HepG2 (cell line): Measurements from ENCODE around the gene PLK3. TPM values are rescaled to one million over a fixed set of nuclear protein-coding genes. Genes with fewer than 3 reads are reported as not detected.

ENCODE experiments used
- ATAC-seq: fragments of 200-7000 bp; cut with Tn5 transposase; 3 replicates; pipeline ENCODE4 v1.9.1; 2020; ENCODE audit warnings: mild to moderate bottlenecking, moderate library complexity
- BruUV-seq: library from RNA; stranded (reverse); fragments of 400-500 nt; replicated peaks from 2 replicates; lab custom pipeline; 2021; lab: Mats Ljungman, UMichigan
- CTCF ChIA-PET: fragments of 300-600 bp; formaldehyde crosslinking; extraction: SDS; loops from one replicate; lab custom pipeline; 2021; ENCODE audit warnings: low total read pairs, inconsistent platforms, low intra/inter-chr PET ratio; lab: Yijun Ruan, JAX
- POLR2A ChIA-PET: fragments of 350-600 bp; sonication (Branson Sonifier 250); formaldehyde crosslinking; loops from one replicate; lab custom pipeline; 2020; ENCODE audit warnings: antibody characterized with exemption, inconsistent platforms; lab: Yijun Ruan, JAX
- DNase-seq: peaks from one replicate; pipeline ENCODE4 v3.0.0-alpha.2; 2015; ENCODE audit warnings: low spot score
- FAIRE-seq: peaks from 3 replicates; lab custom pipeline; 2011; peaks lifted over from hg19 to GRCh38; lab: Jason Lieb, UNC
- H2AFZ ChIP-seq: one replicate; pipeline ENCODE4 v1.6.1; 2011; ENCODE audit warnings: low read length, inconsistent platforms
- H3K27ac ChIP-seq: fragments of 300-600 bp; 3 replicates; pipeline ENCODE4 v1.8.0; 2011; ENCODE audit warnings: mixed run types, mild to moderate bottlenecking, mixed read lengths, low read length, inconsistent platforms; ENCODE audit not compliant: insufficient read depth; ENCODE audit errors: extremely low read length
- H3K27me3 ChIP-seq, 2 experiments: fragments of 200-600 bp in 1 of 2; 2 replicates in 1 of 2; 3 replicates in 1 of 2; pipeline versions ENCODE4 v1.6.0 to v1.8.0; 2011; ENCODE audit warnings: low read length in 2 of 2, mild to moderate bottlenecking in 2 of 2, moderate library complexity in 2 of 2, inconsistent platforms in 1 of 2; ENCODE audit not compliant: insufficient read depth in 2 of 2, control insufficient read depth in 1 of 2
- H3K36me3 ChIP-seq, 2 experiments: fragments of 200-600 bp in 1 of 2; replicated peaks in 1 of 2; 2 replicates in 1 of 2; 3 replicates in 1 of 2; pipeline versions ENCODE4 v1.5.1 to v1.8.0; 2011; ENCODE audit warnings: low read length in 2 of 2, inconsistent platforms in 1 of 2; ENCODE audit not compliant: insufficient read depth in 2 of 2, control insufficient read depth in 1 of 2
- H3K4me1 ChIP-seq: 2 replicates; pipeline ENCODE4 v1.5.1; 2012; ENCODE audit warnings: low read length, inconsistent platforms; ENCODE audit not compliant: insufficient read depth
- H3K4me2 ChIP-seq: 2 replicates; pipeline ENCODE4 v1.6.0; 2011; ENCODE audit warnings: low read depth, low read length, inconsistent platforms
- H3K4me3 ChIP-seq, 3 experiments: fragments of 200-600 bp in 1 of 3; sonication (generic), shearing (Covaris generic) in 1 of 3; replicated peaks in 1 of 3; 2 replicates each; pipeline ENCODE4 v1.5.1; 2011 to 2016; ENCODE audit warnings: low read length in 3 of 3, inconsistent platforms in 2 of 3, low read depth in 2 of 3, mild to moderate bottlenecking in 2 of 3, control low read depth in 1 of 3, mixed read lengths in 1 of 3; ENCODE audit not compliant: insufficient read depth in 1 of 3
- H3K79me2 ChIP-seq: one replicate; pipeline ENCODE4 v1.6.1; 2011; ENCODE audit warnings: low read length, inconsistent platforms; ENCODE audit not compliant: insufficient read depth
- H3K9ac ChIP-seq: 2 replicates; pipeline ENCODE4 v1.6.0; 2011; ENCODE audit warnings: mild to moderate bottlenecking, low read depth, low read length, inconsistent platforms; ENCODE audit not compliant: insufficient read depth
- H3K9me3 ChIP-seq: 2 replicates; pipeline ENCODE4 v1.5.1; 2012; ENCODE audit warnings: mild to moderate bottlenecking, low read length
- H4K20me1 ChIP-seq: 2 replicates; pipeline ENCODE4 v1.6.0; 2011; ENCODE audit warnings: inconsistent platforms, mild to moderate bottlenecking, low read length, moderate library complexity; ENCODE audit not compliant: insufficient read depth
- ARNT ChIP-seq: fragments of 450-650 bp; IDR thresholded peaks from 2 replicates; pipeline ENCODE4 v1.6.1; 2017
- ASH2L ChIP-seq: fragments of 300-600, 200-600 bp; sonication (generic); IDR thresholded peaks from 2 replicates; pipeline ENCODE4 v1.7.0; 2017; ENCODE audit warnings: low read depth, mild to moderate bottlenecking, moderate library complexity, mixed read lengths, low read length; ENCODE audit not compliant: insufficient read length
- CENPT ChIP-seq: sonication (generic); formaldehyde crosslinking; IDR thresholded peaks from 2 replicates; pipeline ENCODE4 v1.8.0; 2022; ENCODE audit warnings: low read depth, mild to moderate bottlenecking, moderate library complexity, missing genetic modification reagents
- GATAD2A ChIP-seq: IDR thresholded peaks from 2 replicates; pipeline ENCODE4 v1.6.1; 2016
- HNRNPK ChIP-seq: fragments of 200-400 bp; formaldehyde crosslinking; IDR thresholded peaks from 2 replicates; pipeline ENCODE4 v1.6.1; 2018; ENCODE audit warnings: low read length, low read depth, moderate library complexity, mild to moderate bottlenecking; ENCODE audit not compliant: poor library complexity, severe bottlenecking
- KLF13 ChIP-seq: sonication (generic); formaldehyde crosslinking; IDR thresholded peaks from 2 replicates; pipeline ENCODE4 v1.4.0; 2020; ENCODE audit warnings: mild to moderate bottlenecking, missing genetic modification reagents
- MIER2 ChIP-seq: IDR thresholded peaks from 2 replicates; pipeline ENCODE4 v1.6.1; 2016; ENCODE audit warnings: missing biosample characterization, missing genetic modification reagents
- MIXL1 ChIP-seq: IDR thresholded peaks from 2 replicates; pipeline ENCODE4 v1.6.1; 2016
- MYPOP ChIP-seq: sonication (generic); formaldehyde crosslinking; IDR thresholded peaks from 2 replicates; pipeline ENCODE4 v1.8.1; 2023; ENCODE audit warnings: mild to moderate bottlenecking, moderate library complexity, missing genetic modification reagents
- NFE2 ChIP-seq: sonication (generic); formaldehyde crosslinking; IDR thresholded peaks from 2 replicates; pipeline ENCODE4 v1.4.0; 2020; ENCODE audit warnings: missing genetic modification reagents
- PCBP2 ChIP-seq: fragments of 200-400 bp; formaldehyde crosslinking; optimal IDR thresholded peaks from 2 replicates; pipeline ENCODE3; 2018; ENCODE audit warnings: low read length, low read depth; ENCODE audit not compliant: poor library complexity, severe bottlenecking
- POLR2A ChIP-seq, 2 experiments: IDR thresholded peaks; 2 replicates each; pipeline ENCODE4 v1.6.1; 2011; ENCODE audit warnings: low read depth in 2 of 2, low read length in 2 of 2, mild to moderate bottlenecking in 1 of 2, moderate library complexity in 1 of 2; ENCODE audit not compliant: insufficient read depth in 1 of 2
- ZBTB7B ChIP-seq: sonication (generic); formaldehyde crosslinking; IDR thresholded peaks from 2 replicates; pipeline ENCODE4 v1.4.0; 2020; ENCODE audit warnings: missing genetic modification reagents
- ZKSCAN5 ChIP-seq: sonication (generic); formaldehyde crosslinking; IDR thresholded peaks from 2 replicates; pipeline ENCODE4 v1.5.1; 2020; ENCODE audit warnings: mild to moderate bottlenecking, missing genetic modification reagents
- ZNF12 ChIP-seq: sonication (generic); formaldehyde crosslinking; IDR thresholded peaks from 2 replicates; pipeline ENCODE4 v1.5.0; 2020; ENCODE audit warnings: missing genetic modification reagents
- ZNF329 ChIP-seq: sonication (generic); formaldehyde crosslinking; IDR thresholded peaks from 2 replicates; pipeline ENCODE4 v1.9.0; 2021; ENCODE audit warnings: low read depth, mild to moderate bottlenecking, missing genetic modification reagents
- ZNF607 ChIP-seq: sonication (generic); formaldehyde crosslinking; IDR thresholded peaks from 2 replicates; pipeline ENCODE4 v1.5.1; 2020; ENCODE audit warnings: missing genetic modification reagents, mild to moderate bottlenecking, borderline replicate concordance
- ZNF775 ChIP-seq: sonication (generic); formaldehyde crosslinking; IDR thresholded peaks from 2 replicates; pipeline ENCODE4 v1.4.0; 2020; ENCODE audit warnings: missing genetic modification reagents, mild to moderate bottlenecking, moderate library complexity, borderline replicate concordance
- ZNF878 ChIP-seq: sonication (generic); formaldehyde crosslinking; IDR thresholded peaks from 2 replicates; pipeline ENCODE4 v1.8.1; 2023; ENCODE audit warnings: mild to moderate bottlenecking, missing genetic modification reagents, moderate library complexity
- WGBS: methylation state at CpG from one replicate; pipeline ENCODE4 v1.1.6; 2017; ENCODE audit warnings: low lambda C conversion rate; 5-methylcytosine and 5-hydroxymethylcytosine counted together
- in situ Hi-C: cut with HindIII; loops from 2 replicates; pipeline ENCODE4 v1.10.0; 2017; ENCODE audit warnings: low pct_unique_long_range_greater_than_20kb; ENCODE audit not compliant: extremely low pct_ligation_motif_present
- intact Hi-C: fragments of 100-400 bp; cut with micrococcal nuclease; formaldehyde crosslinking; loops from one replicate; pipeline ENCODE4 v1.10.0; 2022; ENCODE audit not compliant: unreplicated experiment
- polyA plus RNA-seq, 8 experiments: library from polyadenylated mRNA; depleted of rRNA in 3 of 8; stranded (reverse) in 7 of 8; unstranded in 1 of 8; fragments of >200 nt; fragmentation: Illumina TruSeq in 4 of 8; extraction: Trizol in 4 of 8; gene quantifications; 2 replicates each; pipeline versions ENCODE4 v1.2.1 to v1.2.3, GENCODE V29; 2011 to 2016; ENCODE audit warnings: low read depth in 4 of 8, missing spikeins in 1 of 8, mixed read lengths in 1 of 8; ENCODE audit not compliant: insufficient read depth in 1 of 8
- total RNA-seq, 5 experiments: library from RNA; depleted of rRNA; stranded (reverse); fragments of >200 nt; fragmentation: Illumina TruSeq; extraction: Trizol; gene quantifications; 2 replicates each; pipeline ENCODE4 v1.2.3, GENCODE V29; 2016; ENCODE audit warnings: low read depth in 1 of 5
- TF ChIP-seq, protein P1 (sequence below): sonication (generic); formaldehyde crosslinking; IDR thresholded peaks from 2 replicates; pipeline ENCODE4 v1.4.0; 2020; ENCODE audit warnings: missing genetic modification reagents, borderline replicate concordance

PLK3 gene
- total and polyA plus RNA-seq, 2 of the 13 experiments (the other 11 are each of a cell fraction or from before 2014, with no cell fraction given): 9.8 to 16.9 TPM

GRCh38 chr1:44808063-44808937 lies 8.1 kb downstream of the PLK3 start, which contains the start of gene BTBD19:
Gene BTBD19, plus strand, starts transcription at chr1:44808523. Its CDS starts 298 bp downstream, at chr1:44808821.
- no peak within 1 kb of the TSS for H2AFZ ChIP-seq
- peaks cover 11% of the 10 kb centered on the region for H3K79me2 ChIP-seq
- DNase-seq (peak; percentile 84), FAIRE-seq (no peak), ATAC-seq (peak; percentile 59)
- H3K4me1 ChIP-seq: peaks cover 72% of the 10 kb centered on the region
- intact Hi-C loops: loop anchor here (2.0 kb wide), 2 partner anchors 15 to 19 kb away; no protein-coding TSS in a partner anchor
- H4K20me1 ChIP-seq: no peaks in the 10 kb centered on the region
- H3K4me2 ChIP-seq: peak within 1 kb of the TSS; percentile 98
- POLR2A ChIA-PET: interaction anchor here (0.8 to 12.9 kb wide), 26 partner anchors 9 to 692 kb away, joined by 3 to 570 read pairs (median 9); partner anchors contain the start of genes BEST4, EIF2B3, HECTD3 and MMACHC
- peaks cover 0 to 25% of the 10 kb centered on the region in 2 experiments; a peak in 2 of 5 replicates for H3K36me3 ChIP-seq
- peak within 1 kb of the TSS; percentile 100 for H3K27ac ChIP-seq
- in situ Hi-C loops: no loop called here
- CTCF ChIA-PET: no interaction called here
- no peaks in the 10 kb centered on the region for H3K27me3 ChIP-seq
- H3K9ac ChIP-seq: peak within 1 kb of the TSS; percentile 99
- 0% methylated on average over 10 of the region's 23 CpGs for WGBS
- H3K9me3 ChIP-seq: no peaks in the 10 kb centered on the region
- no TSS peak for BruUV-seq
- peak within 1 kb of the TSS; percentile 70 to 87 (median 78) for H3K4me3 ChIP-seq
- TF ChIP-seq ZKSCAN5 (no peak), MIER2 (no peak), KLF13 (CRISPR knock-in tag) (no peak), ZNF775 (CRISPR knock-in tag) (peak; percentile 87; the same call in 1 of the 2 replicates), PCBP2 (no peak), MYPOP (CRISPR knock-in tag) (no peak; the same call in 1 of the 2 replicates), ZNF607 (CRISPR knock-in tag) (peak; percentile 70; the same call in 1 of the 2 replicates), ZNF329 (CRISPR knock-in tag) (no peak), ARNT (no peak), ZBTB7B (CRISPR knock-in tag) (peak; percentile 94), CENPT (CRISPR knock-in tag) (no peak), ZNF878 (CRISPR knock-in tag) (no peak), ASH2L (peak; percentile 50), GATAD2A (CRISPR knock-in tag) (no peak), ZNF12 (CRISPR knock-in tag) (peak; percentile 54; the same call in 1 of the 2 replicates), POLR2A (IDR thresholded peaks at IDR 0.05; ENCODE audit: insufficient read depth in 1 of 2, low read depth in 2 of 2, low read length in 2 of 2) (peak in 1 of 2 experiments; percentile 63; a peak in 2 of 4 replicates), NFE2 (CRISPR knock-in tag) (no peak), MIXL1 (CRISPR knock-in tag) (no peak; the same call in 1 of the 2 replicates), HNRNPK (no peak)
- TF ChIP-seq, protein P1, sequence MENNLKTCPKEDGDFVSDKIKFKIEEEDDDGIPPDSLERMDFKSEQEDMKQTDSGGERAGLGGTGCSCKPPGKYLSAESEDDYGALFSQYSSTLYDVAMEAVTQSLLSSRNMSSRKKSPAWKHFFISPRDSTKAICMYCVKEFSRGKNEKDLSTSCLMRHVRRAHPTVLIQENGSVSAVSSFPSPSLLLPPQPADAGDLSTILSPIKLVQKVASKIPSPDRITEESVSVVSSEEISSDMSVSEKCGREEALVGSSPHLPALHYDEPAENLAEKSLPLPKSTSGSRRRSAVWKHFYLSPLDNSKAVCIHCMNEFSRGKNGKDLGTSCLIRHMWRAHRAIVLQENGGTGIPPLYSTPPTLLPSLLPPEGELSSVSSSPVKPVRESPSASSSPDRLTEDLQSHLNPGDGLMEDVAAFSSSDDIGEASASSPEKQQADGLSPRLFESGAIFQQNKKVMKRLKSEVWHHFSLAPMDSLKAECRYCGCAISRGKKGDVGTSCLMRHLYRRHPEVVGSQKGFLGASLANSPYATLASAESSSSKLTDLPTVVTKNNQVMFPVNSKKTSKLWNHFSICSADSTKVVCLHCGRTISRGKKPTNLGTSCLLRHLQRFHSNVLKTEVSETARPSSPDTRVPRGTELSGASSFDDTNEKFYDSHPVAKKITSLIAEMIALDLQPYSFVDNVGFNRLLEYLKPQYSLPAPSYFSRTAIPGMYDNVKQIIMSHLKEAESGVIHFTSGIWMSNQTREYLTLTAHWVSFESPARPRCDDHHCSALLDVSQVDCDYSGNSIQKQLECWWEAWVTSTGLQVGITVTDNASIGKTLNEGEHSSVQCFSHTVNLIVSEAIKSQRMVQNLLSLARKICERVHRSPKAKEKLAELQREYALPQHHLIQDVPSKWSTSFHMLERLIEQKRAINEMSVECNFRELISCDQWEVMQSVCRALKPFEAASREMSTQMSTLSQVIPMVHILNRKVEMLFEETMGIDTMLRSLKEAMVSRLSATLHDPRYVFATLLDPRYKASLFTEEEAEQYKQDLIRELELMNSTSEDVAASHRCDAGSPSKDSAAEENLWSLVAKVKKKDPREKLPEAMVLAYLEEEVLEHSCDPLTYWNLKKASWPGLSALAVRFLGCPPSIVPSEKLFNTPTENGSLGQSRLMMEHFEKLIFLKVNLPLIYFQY: no peak
